Nephron (organoid): ENCODE results near the gene NFIX.
A peak's percentile ranks its signal among the peaks of the same experiment; 100 is the strongest.

ENCODE experiments used
- H3K27ac Mint-ChIP-seq, 3 experiments: 2 replicates each; pipeline ENCODE4 v1.8.0; 2020; ENCODE audit warnings: mixed read lengths in 3 of 3, mild to moderate bottlenecking in 2 of 3, moderate library complexity in 1 of 3
- H3K27me3 Mint-ChIP-seq: 2 replicates; pipeline ENCODE4 v1.8.0; 2021; ENCODE audit warnings: low read depth, mild to moderate bottlenecking, moderate library complexity, mixed read lengths
- H3K36me3 Mint-ChIP-seq: 2 replicates; pipeline ENCODE4 v1.8.0; 2020; ENCODE audit warnings: low read depth, mixed read lengths
- H3K4me1 Mint-ChIP-seq: 2 replicates; pipeline ENCODE4 v1.8.0; 2020; ENCODE audit warnings: mixed read lengths
- H3K4me3 Mint-ChIP-seq, 3 experiments: 2 replicates each; pipeline ENCODE4 v1.8.0; 2020; ENCODE audit warnings: mild to moderate bottlenecking in 3 of 3, mixed read lengths in 3 of 3, moderate library complexity in 2 of 3
- H3K9me3 Mint-ChIP-seq: 2 replicates; pipeline ENCODE4 v1.8.0; 2020; ENCODE audit warnings: mixed read lengths
- TF ChIP-seq, protein P1 (sequence below), 3 experiments: fragments of 200-600 bp; sonication (generic); IDR thresholded peaks; one replicate each; pipeline ENCODE4 v1.5.0; 2021; ENCODE audit warnings: antibody characterized with exemption in 3 of 3; ENCODE audit not compliant: unreplicated experiment in 3 of 3

NFIX gene

DNA sequence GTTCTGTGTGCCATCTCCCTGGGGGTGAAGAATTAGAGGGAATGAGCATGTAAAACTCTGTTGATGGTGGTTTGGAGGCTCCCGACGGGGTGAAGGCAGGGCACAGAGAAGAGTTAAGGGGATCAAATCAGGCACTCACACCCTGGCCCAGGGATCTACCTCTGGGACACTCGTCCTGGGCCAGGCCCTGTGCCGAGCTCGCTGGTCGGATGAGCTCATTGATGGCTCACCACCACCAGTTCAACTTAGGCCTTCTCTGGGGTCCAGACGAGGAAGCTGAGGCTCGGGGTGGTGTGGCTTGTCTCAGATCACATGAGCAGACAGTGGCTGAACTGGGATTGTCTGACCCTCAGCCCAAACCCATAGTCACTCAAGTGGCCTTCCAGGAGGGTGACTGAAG, 124.4 kb downstream of the NFIX start:
- TF ChIP-seq, protein P1, sequence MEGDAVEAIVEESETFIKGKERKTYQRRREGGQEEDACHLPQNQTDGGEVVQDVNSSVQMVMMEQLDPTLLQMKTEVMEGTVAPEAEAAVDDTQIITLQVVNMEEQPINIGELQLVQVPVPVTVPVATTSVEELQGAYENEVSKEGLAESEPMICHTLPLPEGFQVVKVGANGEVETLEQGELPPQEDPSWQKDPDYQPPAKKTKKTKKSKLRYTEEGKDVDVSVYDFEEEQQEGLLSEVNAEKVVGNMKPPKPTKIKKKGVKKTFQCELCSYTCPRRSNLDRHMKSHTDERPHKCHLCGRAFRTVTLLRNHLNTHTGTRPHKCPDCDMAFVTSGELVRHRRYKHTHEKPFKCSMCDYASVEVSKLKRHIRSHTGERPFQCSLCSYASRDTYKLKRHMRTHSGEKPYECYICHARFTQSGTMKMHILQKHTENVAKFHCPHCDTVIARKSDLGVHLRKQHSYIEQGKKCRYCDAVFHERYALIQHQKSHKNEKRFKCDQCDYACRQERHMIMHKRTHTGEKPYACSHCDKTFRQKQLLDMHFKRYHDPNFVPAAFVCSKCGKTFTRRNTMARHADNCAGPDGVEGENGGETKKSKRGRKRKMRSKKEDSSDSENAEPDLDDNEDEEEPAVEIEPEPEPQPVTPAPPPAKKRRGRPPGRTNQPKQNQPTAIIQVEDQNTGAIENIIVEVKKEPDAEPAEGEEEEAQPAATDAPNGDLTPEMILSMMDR (IDR thresholded peaks at IDR 0.05; ENCODE audit: unreplicated experiment in 3 of 3) = no peak
- Mint-ChIP-seq H3K9me3 (no peaks in the 10 kb centered on the region), H3K4me1 (peaks cover 35% of the 10 kb centered on the region), H3K36me3 (peaks cover 5% of the 10 kb centered on the region), H3K27ac (peak overlapping the region; percentile 31 to 91 (median 86)), H3K4me3 (peak overlapping the region; percentile 90 to 95 (median 94)), H3K27me3 (peaks cover 4% of the 10 kb centered on the region)

DNA sequence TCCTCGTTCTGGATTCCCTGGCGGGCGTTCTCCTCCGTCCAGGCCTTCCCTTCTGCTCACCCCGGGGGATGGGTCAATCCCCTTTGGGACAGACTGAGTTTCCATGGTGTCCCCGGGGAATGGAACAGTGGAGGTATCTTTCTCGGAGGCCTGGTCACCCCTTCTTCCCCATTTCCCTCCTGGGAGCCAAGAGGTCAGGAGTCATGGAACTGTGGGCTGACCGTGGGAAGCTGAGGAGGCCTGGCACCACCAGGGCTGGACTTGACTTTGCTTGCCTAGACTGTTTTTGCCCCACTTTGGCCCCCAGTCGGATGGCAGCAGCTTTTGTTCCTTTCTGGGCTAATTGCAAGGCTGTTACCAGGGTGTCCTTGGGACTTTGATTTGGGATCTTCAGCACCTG, 124.8 kb downstream of the NFIX start:
- Mint-ChIP-seq H3K9me3 (no peaks in the 10 kb centered on the region), H3K27me3 (peaks cover 4% of the 10 kb centered on the region), H3K4me1 (peaks cover 35% of the 10 kb centered on the region), H3K36me3 (peaks cover 5% of the 10 kb centered on the region), H3K4me3 (peak overlapping the region; percentile 90 to 95 (median 94)), H3K27ac (peak overlapping the region in 2 of 3 experiments; percentile 39 to 55)
- TF ChIP-seq, protein P1 (IDR thresholded peaks at IDR 0.05; ENCODE audit: unreplicated experiment in 3 of 3) = no peak

DNA sequence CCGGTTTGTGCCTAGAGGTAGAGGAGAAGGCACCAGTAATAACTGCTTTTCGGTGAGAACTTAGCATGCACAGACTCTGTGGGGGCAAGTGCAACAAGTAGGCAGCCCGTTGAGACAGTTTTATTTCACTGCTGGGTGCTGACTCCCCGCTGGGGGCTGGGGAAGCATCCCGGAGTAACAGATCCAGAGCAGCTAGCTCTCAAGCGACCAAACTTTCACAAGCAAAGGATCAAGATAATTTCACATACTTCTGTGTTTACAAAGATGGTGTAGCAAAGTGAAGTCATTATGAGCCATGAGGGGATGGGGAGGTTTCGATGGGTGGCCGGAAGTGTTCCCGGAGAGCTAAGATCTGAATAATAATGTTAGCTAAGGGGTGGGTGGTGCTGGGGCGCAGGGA, 125.5 kb downstream of the NFIX start:
- peaks cover 31% of the 10 kb centered on the region for H3K4me1 Mint-ChIP-seq
- peak overlapping the region in 2 of 3 experiments; percentile 31 to 55 for H3K27ac Mint-ChIP-seq
- no peaks in the 10 kb centered on the region for H3K9me3 Mint-ChIP-seq
- peaks cover 4% of the 10 kb centered on the region for H3K27me3 Mint-ChIP-seq
- TF ChIP-seq, protein P1 (IDR thresholded peaks at IDR 0.05; ENCODE audit: unreplicated experiment in 3 of 3) = no peak
- peak overlapping the region; percentile 76 to 95 (median 94) for H3K4me3 Mint-ChIP-seq
- H3K36me3 Mint-ChIP-seq = peaks cover 5% of the 10 kb centered on the region

DNA sequence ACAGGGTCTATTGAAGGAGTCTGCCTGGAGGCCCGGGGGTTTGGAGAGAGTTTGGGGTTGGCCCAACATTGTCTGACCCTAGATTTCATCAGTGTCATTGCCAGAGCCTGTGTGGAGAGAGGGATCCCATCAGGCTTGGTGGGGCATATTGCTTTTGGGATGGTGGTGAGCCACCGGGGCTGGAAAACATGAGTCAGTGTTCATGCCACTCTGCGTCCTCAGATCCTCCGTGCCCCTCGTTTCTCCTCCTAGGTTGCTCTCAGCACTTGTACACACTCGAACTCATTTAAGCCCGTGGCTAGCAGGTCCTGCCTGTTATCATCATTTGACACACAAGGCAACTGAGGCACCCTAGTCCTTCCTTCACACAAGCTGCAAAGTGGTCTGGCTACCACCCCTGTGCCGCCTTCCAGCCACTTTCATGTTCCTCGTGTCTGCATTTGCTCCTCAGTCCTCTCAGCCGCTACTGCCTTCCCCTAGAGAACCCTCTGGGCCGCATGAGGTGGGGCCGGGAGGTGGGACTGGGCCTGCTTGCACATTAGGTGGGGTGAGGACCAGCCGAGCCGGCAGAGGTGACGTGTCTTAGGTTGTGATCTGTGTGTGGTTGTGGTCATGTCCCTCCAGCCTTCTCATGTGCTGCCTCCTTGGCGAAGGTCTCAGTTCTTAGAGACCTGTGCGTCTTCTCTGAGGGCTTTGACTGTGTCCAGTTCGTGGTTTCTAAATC, 126.4 kb downstream of the NFIX start:
- peak overlapping the region; percentile 76 to 95 (median 94) for H3K4me3 Mint-ChIP-seq
- peaks cover 4% of the 10 kb centered on the region for H3K27me3 Mint-ChIP-seq
- H3K9me3 Mint-ChIP-seq = no peaks in the 10 kb centered on the region
- peaks cover 26% of the 10 kb centered on the region for H3K4me1 Mint-ChIP-seq
- TF ChIP-seq, protein P1 (IDR thresholded peaks at IDR 0.05; ENCODE audit: unreplicated experiment in 3 of 3) = no peak
- peak overlapping the region in 2 of 3 experiments; percentile 31 to 72 for H3K27ac Mint-ChIP-seq
- peaks cover 5% of the 10 kb centered on the region for H3K36me3 Mint-ChIP-seq

DNA sequence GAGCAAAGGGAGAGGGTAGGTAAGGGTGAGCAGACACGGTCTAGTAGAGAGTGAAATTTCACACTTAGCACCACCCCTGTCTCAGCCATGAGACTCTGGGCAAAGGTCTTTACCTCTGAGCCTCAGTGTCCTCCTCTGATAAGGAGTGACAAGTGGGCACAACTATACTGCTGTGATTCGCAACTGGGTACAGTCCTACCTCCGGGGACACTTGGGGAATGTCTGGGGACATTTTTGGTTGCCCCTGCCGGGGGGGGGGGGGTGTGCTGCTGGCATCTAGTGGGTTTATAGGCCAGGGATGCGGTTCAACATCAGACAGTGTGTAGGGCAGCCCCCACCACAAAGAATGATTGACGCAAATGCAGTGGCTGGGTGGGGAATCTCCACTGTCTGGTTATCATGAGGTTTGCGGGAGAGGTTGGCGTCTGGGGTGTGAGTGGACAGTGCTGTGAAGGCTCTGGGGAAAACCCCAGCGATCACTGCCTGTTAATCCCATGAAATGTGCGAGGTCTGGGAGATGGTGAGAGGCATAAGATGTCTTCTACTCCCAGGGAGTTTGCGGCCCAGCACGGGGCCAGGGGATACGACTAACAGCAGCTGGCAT, 127.1 kb downstream of the NFIX start:
- Mint-ChIP-seq H3K4me1 (peaks cover 22% of the 10 kb centered on the region), H3K4me3 (peak overlapping the region; percentile 56 to 76 (median 63)), H3K36me3 (peaks cover 5% of the 10 kb centered on the region), H3K9me3 (no peaks in the 10 kb centered on the region), H3K27me3 (peaks cover 4% of the 10 kb centered on the region), H3K27ac (peak overlapping the region in 2 of 3 experiments; percentile 31 to 72)
- TF ChIP-seq, protein P1 (IDR thresholded peaks at IDR 0.05; ENCODE audit: unreplicated experiment in 3 of 3) = no peak
